Stimulated activated CD4-positive, alpha-beta T cell treated with anti-CD3 and anti-CD28 coated beads, TNF-alpha, amount 100 ng/mL, for 48 hours (primary cell): ENCODE results near the gene SERINC3.
A peak's percentile ranks its signal among the peaks of the same experiment; 100 is the strongest.

Source experiments
- DNase-seq, 3 donors: peaks; one replicate each; pipeline ENCODE4 v3.0.0-alpha.2; 2020; ENCODE audit warnings: low read depth in 3 of 3

The SERINC3 gene

DNA sequence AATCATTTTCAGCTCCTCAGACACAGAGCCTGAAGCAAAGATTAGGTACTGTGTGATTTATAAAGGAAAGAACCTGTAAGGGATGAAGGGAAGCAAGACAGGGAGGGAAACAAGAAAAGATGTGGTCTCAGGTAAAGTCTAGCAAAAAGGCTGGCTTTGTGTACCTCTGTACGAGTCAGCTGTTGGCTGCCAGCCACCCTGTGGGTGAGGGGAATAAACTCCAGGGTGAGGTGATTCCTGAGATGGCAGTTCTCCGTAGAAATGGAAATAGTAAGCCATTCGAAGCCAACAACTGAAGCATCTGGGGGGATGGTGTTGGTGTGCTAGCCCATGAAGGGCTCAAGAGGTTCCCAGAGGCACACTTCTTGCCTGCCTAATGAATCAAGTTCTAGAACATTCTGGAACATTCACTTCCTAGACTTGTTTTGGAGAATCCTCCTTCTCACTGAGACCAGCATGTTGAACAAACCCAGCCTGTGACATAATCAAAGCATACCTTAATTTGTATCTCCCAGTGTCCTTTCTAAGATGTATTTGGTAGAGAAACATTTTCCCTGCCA, 56.8 kb downstream of the SERINC3 start:
- no peak for DNase-seq

DNA sequence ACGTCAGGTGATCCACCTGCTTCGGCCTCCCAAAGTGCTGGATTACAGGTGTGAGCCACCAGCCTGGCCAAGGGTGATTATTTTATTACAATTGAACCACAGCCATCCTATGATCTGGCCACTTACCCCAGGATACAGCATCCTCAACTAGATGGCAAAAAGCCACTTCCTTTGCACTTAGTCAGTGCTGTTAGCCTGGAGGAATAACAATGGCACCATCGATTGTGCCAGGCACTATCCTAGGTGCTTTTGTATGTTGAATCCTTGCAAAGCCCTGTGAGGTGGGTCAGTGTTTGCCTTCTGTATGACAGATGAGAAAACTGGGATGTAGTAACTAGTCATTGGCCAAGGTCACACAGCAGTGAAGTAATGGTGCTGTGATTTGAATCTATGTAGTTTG, 57.4 kb downstream of the SERINC3 start:
- DNase-seq, result no peak

DNA sequence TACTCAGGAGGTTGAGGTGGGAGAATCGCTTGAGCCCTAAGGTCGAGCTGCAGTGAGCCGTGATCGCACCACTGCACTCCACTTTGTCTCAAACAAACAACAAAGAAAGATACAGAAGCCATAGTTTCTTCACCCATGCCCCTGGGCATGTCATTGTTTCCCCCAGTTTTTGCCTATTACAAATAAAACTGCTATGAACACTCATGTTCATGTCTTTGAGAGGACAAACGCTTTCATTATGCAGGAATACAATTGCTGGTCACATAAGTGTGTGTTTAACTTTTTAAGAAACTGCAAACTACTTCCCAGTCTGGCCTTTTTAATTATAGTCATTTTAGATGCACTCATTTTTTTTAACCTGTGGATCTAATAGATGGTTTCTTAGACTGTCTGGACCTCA, 58.4 kb downstream of the SERINC3 start:
- no peak for DNase-seq

DNA sequence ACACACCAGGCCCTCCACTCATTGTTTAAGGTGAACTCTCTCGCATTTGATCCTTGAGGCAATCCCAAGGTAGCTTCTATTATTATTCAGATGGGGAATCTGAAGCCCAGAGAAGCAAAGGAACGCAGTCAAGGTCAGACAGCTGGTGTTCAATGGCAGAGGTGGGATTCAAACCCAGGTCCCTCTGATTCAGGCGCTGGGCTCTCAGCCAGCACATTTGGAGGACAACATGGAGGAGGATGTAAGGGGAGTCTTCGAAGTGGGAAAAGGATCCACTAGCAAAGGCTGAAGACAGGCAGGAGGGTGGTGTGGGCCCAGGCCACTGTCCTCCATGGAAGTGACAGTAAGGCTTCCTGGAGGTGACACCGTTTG, 60.1 kb downstream of the SERINC3 start:
- no peak for DNase-seq

DNA sequence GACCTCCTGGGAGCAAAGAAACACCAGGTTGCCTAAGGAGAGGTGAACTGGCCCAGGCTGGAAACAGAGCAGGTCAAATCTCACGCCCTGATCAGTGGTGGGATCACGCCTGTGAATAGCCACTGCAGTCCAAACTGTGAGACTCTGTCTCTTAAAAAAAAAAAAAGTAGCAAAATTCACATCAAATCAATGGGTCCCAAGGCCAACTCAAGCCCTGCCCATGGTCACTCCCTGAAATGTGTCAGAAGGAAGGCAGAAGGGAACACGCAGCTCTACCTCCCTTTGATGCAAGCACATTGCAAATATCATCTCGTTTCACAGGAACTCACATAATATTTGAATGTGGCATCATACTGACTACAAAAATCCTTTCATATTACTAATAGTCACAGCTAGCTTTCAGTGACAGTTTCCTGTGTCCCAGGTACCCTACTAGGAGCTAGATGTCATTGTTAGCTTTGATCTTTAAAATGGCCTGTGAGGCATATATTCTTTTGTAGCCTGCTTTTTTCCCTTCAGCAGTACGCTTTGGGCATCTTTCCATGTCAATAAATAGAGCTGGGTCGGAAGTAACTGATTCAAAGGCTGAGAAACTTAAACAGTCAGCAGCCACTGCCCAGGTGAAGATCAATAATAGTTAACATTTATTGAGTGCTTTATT, 60.6 kb downstream of the SERINC3 start:
- no peak for DNase-seq

DNA sequence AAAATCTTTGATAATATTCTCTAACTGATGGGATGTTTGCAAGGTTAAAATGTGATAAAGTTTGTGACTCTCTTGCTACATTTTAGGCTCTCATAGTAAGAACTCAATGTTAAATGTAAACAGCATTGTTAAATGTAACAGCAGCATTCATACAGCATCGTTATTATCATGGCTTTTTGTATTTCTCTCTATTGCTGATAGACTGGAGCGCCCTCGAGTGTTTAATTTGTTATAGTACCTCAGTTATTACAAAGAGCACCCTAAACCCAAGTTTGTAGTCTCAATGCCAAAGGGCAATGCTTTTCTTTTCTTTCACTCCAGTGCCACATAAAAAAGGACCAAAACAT, 61.1 kb downstream of the SERINC3 start:
- no peak for DNase-seq

DNA sequence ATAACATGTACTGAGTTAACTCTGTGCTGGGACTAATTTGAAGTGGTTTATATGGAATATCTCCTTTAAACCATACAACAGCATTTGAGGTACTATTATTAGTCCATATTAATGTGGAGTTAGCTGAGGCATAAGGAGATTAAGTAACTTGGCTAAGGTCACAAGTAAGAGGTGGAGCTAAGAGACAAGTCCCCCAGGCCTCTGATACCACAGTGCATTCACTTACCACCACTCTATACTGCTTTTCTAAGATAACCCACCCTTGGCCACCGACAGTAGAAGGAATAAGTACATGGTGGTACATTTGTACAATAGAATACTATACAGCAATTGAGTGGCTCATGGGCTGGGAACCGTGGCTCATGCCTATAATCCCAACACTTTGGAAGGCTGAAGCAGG, 62.6 kb downstream of the SERINC3 start:
- DNase-seq, result no peak

DNA sequence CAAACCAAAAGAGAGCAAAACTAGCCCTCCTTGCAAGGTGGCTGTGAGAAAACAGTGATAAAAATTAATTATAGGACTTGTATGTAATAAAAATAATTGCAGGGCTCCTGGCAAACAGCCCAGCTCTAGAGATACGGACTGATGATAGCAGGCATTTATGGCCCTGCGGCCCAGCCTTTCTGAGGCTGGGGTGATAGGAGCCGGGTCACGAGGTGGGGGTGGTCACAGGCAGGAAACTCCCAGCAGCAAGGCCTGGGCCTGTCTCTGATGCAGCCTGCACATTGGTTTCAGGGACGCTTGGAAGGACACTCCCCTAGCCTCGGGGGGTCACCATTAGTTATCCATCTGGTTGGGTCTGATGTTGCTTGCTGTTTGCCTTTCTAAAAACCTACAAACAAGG, 64.9 kb downstream of the SERINC3 start:
- DNase-seq, result no peak

DNA sequence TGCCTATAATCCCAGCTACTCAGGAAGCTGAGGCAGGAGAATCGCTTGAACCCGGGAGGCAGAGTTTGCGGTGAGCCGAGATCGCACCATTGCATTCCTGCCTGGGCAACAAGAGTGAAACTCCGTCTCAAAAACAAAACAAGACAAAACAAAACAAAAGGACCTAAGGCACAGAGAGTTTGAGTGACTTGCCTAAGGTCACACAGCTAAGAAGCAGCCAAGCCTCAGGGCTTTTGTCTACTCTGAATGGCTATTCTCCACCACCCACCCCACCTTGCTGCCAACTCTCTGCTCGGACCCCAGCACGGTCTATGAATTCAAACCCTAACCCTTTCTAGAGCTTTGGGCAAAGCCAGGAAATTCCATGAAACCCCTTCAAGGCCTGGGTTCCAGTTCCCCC, 65.3 kb downstream of the SERINC3 start:
- no peak for DNase-seq

DNA sequence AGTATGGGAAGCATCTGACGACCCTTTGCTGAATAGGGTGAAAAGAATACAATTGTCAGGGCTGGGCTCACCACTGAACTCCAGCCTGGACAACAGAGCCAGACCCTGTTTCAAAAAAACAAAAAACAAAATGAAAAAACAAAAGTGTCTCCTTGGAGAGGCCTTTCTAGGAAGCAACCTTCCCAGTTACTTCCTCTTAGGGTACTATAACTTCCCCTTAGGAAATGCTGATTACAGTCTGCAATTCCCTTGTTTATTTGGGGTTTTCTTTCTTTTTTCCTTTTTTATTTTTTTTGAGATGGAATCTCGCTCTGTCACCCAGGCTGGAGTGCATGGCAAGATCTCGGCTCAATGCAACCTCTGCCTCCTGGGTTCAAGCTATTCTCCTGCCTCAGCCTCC, 66.7 kb downstream of the SERINC3 start:
- DNase-seq, result no peak

DNA sequence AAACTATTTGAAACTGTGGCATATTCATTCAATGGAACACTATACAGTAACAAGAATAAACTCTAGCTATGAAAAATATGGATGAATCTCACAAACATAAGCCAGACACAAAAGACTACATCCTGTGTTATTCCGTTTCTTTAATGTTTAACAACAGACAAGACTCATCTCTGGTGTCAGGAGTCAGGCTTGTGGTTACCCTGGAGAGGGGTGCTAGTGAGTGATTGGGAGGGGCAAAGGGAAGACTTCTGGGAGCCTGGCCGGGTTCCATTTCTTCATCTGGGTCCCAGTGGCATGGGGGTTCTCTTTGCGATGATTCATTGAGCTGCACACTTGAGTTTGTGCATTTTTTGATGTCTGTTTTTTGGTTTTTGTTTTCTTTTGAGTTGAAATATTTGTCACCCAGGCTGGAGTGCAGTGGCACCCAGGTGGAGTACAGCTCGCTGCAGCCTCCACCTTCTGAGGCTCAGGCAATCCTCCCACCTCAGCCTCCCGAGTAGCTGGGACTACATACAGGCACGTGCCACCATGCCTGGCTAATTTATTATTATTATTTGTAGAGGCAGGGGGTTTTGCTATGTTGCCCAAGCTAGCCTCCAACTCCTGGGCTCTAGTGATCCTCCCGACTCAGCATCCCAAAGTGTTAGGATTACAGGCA, 67.4 kb downstream of the SERINC3 start:
- DNase-seq, result no peak

DNA sequence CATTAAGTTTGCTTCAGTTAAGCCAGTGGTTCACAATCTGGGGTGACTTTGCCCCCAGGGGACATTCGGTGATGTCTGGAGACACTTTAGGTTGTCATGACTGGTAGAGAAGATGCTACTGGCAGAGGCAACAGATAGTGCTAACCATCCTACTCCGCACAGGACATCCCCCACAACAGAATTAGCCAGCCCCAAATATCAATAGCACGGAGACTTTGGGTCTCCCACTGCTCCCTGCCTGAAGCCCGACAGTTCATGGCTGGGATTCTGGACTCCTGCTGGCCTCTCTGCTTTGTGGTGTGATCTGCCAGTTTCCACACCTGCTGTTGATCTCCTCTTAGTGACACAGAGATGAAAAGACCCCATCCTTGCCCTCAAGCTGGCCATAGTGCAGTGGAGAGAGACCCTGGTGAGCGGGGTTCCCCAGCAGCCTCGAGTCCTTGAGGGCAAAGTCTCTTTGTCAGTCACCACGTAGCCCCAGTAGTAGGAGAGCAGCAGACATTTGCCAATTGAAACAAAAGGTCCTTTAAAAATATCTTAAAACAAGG, 70.9 kb downstream of the SERINC3 start:
- no peak for DNase-seq

DNA sequence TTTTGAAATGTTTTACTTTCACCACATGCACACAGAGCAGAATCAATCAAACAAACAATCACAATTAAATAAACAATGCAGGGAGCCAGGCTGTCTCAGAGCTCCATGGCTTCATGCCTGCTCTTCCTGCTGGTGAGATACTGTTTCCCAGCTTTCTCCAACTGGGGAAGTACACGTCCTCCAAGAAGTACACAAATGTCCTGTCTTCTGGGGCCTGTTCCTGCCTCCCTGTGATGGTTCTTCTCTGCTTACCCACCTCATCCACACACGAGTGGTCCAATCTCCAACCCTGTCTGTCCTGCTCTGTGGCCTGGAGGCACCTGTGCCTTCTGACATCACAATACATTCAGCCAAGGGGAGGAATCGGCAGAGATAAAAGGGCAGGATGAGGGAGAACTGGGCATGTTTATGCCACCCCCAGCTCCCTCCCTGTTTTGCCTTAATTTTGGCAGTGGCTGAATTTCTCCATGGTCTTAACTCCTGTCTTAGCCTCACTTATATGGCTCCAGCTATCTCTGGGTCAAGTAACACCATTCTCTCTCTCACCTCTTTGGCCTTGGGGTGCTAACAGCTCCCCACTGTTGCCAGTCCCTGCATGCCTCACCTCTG, 71.5 kb downstream of the SERINC3 start:
- DNase-seq, result no peak

DNA sequence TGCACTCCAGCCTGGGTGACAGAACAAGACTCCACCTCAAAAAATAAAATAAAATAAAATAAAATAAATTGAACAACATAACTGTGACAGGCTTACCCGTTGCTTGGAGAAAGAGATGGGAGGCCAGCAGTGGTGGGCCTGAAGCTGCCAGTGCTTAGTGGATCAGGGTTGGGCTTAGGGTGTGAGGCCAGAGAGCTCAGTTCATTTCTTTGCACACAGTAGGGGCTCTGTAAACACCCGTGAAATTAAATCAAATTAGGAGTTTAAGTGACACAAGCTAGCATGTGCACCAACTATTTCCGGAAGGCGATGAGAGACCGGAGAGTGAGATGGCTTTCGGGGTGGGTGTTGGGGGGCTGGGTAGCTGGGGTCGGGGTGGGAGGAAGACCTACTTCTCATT, 72.0 kb downstream of the SERINC3 start:
- no peak for DNase-seq

DNA sequence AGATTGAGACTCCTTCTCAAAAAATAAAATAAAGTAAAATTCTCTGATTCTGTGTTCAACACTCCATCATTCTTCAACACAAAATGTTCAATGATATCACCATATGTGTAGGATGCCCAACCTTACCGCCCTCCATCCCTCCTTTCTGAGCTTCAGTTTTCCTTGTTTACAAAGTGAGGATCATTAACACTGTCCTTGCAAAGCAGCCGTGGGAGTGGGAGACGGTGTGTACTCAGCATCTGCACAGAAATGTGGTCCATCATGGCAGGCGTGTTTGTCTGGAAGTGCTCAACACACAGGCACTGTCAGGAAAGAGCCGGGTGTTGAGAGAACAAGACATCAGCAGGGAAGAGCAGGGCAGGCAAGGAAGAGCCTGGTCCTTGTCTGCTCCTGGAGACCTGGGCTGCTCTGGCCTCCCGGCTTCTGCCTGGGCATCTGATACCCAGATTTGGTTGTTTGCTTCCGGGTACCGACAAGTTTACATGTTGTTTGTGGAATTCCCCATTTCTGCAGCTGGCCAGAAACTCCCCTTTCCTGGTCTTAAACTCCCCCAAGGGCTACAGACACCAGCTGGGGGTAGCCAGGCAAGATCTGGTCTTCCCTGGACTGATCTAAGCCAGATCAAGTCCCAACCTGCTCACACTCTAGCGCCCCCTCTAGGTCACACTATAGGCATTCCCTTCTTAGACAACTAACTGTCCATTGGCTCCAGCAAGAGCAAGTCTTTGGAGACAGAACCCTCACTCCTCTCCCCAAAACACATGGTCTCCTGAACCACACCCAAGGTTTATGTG, 72.9 kb downstream of the SERINC3 start:
- DNase-seq, result peak in 1 of 3 donors; percentile 9

DNA sequence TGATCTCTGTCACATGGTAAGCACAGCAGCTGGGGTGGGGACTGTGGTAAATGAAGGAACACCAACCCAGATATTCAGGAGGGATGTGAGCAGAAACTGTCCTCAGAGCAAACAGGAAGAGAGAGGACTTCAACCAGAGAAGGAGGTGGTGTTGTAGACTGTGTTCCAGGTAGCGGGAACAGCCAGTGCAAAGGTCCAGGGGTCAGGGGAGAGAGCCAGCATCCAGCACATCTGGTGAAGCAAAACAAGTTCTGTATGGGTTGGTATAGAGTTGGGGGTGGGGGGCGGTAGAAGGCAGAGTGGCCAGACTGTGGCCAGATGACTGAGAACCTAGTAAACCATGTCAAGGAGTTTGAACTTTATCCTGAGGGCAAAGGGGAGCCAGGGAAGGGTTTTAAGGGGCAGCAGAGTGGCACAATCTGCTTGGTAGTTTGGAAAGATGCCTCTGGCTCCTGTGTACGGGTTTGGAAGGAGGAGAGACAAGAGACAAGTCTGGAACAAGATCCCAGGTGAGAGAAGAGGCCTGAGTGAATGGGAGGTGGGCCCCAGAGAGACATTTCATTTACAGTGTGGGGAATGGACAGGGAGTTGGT, 73.9 kb downstream of the SERINC3 start:
- no peak for DNase-seq
